HG03457 (cell line): ENCODE data around the gene FLT3.
"Not testable (repeated sequence)": the region's sequence is repeated elsewhere in the genome, so short reads cannot be mapped to it uniquely, and the experiment has no call there.

Experiments
- ATAC-seq: cut with Tn5 transposase; IDR thresholded peaks from one replicate; pipeline ENCODE4 v1.9.1; 2021; ENCODE audit warnings: moderate number of reproducible peaks; ENCODE audit not compliant: unreplicated experiment

Gene FLT3

DNA sequence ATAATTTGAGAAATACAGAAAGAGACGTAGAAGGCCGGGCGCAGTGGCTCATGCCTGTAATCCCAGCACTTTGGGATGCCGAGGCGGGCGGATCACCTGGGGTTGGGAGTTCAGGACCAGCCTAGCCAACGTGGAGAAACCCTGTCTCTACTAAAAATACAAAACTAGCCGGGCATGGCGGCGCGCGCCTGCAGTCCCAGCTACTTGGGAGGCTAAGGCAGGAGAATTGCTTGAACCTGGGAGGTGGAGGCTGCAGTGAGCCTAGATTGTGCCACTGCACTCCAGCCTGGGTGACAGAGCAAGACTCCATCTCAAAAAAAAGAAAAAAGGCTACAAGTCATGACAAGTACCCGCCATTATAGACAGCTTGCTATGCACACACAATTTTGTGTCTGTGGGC lies 95.4 kb downstream of the FLT3 start:
- ATAC-seq: not testable (repeated sequence)

DNA sequence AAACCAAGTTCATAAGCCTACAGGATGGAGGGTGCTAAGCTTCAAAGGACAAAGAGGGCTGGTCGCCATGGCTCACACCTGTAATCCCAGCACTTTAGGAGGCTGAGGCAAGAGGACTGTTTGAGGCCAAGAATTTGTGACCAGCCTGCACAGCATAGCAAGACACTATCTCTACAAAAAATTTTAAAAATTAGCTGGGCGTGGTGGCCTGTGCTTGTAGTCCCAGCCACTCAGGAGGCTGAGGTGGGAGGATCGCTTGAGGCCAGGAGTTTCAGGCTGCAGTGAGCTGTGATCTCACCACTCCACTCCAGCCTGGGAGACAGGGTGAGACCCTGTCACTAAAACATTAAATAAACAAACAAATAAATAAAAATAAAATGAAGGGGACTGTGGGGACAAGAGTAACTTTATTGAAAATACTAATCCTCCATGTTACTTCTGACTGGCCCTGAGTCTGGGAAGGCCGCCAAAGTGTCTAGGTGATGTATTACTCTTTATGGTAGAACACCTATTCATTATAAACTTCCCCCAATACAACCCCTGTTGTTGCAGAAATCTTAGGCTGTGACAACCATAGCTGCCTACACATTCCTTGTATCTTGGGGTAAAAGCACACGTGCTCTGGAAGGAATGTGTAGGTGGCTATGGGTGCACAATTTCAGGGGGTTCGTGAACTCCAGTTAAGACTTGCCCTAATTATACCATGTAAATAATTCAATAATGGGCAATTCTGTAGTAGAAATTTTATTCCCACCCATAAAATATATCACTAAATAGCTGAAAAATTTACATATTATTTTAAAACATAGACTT lies 97.3 kb downstream of the FLT3 start:
- ATAC-seq: no peak

DNA sequence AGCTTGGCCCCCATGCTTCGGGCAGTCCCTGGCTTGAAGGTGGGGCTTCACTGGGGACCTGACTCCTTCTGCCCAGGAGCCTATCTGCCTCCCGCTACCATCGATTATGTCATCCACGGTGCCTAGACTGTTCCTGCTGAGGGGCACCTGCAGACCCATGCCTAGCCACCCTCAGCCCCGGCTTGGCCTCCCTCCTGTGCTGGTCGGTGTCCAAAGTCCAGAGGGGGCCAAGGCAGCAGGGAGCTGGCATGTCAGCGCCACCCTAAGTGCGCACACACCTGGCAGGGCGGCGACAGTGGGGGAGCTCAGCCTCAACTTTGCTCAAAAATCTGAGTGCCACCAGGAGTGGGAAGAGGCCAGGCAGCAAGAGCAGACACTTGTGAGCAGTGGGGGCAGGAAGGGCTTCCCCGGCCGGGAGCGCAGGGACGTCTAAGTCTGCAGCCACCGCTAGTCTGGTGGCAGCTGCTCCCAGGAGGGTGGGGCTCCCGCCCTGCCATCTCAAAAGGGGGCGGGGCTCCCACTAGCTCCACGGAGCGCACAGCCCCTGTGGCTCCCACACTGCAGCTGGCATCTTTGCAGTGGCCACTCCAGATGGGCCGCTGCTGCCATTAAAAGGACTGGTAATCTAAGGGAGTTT lies 98.4 kb downstream of the FLT3 start:
- no peak for ATAC-seq

DNA sequence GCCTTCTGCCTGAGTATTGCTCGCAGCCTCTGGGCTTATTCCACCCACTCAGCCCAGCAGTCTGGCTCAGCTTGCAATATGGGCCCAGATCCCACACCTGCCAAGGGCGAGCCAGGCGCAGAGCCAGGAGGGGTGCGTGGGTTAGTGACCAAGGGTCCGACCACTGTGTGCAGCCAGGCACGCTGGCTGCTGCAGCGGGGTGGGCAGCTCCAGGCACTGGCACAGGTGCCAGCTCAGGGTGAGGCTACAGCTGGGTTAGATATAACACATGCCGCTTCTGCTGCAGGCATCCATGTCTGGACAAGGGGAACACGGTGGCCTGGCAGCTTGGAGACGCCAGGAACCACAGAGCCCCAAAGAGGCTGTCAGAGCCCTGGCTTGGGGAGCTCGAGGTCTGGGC lies 99.3 kb downstream of the FLT3 start:
- no peak for ATAC-seq

DNA sequence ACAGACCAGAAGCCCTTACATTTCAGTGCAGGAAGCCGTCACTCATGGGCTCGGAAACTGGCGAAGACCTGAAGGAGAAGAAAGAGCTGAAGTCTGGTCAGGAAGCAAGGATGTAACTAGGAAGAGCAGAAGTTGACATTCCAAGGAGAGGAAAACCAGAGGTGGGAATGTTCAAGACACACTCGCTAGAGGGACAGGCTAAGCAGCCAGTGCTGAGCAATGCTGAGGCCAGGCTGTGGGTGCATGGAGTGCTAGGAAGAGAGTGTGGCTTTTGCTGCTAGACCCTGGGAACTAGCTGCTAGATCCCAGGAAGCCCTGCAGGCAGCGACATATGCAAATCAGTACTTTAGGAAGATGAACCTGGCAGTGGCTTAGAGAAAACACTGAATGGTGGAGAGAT lies 99.8 kb downstream of the FLT3 start:
- no peak for ATAC-seq

DNA sequence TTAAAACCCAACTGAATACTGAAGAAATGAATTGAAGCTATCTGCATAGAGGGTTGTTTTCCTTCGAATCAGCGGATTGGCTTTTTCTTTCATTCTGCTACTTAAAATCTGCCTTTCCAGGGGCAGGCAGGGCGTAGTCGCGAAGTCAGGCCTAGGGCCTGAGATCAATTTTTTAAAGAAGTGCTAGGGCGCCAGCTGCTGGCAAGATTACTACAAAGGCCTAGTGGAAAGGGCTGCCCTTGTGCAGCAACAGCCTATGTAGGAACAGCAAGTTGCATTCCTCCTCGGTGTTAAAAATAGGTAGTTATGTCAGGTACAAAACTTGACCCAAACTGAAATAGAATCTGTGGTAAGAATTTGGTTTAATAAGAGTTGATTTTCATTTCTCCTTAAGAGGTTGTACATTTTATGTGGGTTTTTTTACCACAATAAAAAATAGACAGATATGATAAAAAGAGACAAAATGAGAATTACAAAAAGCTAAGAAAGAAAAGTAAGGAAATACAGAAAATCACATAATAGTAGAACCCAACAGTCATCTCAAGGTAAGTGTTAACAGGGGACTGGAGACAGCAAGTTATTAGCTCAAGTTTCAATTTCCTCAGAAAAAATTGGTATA lies 102.4 kb downstream of the FLT3 start:
- no peak for ATAC-seq

DNA sequence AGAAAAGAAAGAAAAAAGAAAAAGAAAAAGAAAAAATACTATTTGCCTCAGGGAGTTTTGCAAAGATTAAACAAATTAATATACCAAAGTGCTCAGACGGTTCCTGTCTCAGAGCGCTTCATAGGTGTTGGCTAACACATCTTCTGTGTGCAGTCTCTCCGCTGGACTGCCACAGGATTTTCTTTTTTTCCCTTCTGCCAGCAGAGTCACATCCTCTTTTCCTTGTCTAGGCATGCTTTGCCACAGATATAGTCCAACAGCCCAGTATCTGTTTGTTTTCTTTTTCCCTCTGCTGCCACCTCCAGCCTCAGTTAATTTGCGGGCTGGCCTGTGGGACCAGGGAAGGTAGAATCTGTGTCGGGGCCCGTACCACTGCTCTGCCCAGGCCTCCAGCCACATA lies 108.5 kb downstream of the FLT3 start:
- no peak for ATAC-seq

DNA sequence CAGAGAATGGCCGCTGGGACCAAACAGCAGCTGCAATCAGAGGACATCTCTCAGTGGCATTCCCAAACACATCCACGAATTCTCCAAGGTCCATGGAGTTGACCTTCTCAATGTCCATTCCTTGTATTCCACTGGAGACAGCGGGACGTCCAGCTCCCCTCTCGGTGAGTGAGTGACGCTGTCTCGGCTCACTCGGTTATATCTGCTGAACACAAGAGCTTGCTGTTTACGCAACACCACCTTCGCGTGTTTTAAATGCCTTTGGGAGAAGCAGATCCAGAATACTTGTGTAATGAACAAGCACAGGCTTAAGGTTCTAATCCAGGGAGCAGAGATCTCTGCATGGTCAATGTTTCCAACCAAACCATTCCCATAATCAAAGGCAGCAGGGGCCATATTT lies 111.9 kb downstream of the FLT3 start, which contains the start of gene URAD:
Gene URAD (minus strand): TSS at position 174 of the 400 bp plus-strand sequence. CDS start 56 bp downstream, at position 118.
- no peak for ATAC-seq

DNA sequence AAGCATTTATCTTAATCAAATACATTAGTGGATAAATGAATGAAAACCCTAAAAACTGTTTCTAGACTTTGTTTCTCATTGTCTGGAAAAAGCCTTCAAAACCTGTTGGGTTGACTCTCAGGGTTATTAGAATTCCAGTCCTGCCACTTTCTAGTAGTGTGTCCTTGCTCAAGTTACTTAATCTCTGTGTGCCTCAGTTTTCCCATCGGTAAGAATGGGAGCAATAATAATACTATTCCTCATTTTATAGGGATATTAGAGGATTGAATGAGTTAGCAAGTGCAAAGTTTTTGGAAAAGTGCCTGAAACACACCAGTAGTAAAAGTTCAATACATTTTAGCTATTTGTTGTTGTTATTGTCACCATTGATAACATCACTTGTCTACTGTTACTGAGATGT lies 114.8 kb downstream of the FLT3 start:
- no peak for ATAC-seq

DNA sequence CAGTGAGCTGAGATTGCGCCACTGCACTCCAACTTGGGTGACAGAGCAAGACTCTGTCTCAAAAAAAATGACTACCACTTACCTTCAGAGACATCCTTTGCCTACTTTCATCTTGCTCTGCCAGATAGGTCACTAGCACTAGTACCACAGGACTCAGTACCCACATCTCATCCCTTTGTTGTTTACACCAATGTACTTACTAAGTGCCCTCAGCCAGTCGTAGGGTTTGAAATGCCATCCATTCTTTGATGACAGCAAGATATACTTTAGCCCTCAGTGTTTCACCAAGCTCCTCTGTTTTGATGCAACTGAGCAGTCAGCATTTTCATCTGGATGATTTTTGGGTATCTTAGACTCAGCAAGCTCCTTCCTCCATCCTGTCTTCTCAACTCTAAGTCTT lies 118.0 kb downstream of the FLT3 start:
- no peak for ATAC-seq

DNA sequence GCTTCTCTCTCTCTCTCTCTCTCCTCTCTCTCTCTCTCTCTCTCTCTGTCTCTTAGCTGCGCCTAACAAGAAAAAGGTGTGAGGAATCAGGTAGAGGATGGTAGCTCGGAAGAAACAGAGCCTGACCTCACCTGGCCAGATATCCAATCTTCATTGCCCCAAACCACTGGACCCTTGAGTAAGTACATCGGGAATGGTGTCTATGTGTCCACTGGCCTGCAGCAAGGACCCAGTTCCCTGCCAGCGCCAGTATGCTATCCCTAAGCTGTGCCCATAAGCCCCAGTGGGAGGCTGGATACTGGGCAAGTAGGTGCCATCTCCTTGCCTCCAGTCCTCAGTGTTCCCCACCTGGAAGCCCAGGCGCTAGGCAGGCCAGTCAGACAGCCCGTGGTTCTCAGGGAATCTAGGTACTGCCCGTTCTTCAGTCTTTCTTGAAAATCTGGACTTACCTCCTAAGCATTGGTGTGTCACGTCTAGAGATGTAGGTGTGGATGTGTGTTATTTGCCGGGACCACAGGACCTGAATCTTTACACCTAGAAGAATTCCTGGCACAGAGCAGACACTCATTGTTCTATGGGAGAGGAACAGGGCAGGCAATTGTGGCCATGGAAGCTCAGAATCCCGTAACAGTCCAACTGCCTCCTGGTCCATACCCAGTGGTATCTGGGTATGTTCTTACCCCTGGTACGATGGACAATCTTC lies 119.2 kb downstream of the FLT3 start:
- no peak for ATAC-seq

DNA sequence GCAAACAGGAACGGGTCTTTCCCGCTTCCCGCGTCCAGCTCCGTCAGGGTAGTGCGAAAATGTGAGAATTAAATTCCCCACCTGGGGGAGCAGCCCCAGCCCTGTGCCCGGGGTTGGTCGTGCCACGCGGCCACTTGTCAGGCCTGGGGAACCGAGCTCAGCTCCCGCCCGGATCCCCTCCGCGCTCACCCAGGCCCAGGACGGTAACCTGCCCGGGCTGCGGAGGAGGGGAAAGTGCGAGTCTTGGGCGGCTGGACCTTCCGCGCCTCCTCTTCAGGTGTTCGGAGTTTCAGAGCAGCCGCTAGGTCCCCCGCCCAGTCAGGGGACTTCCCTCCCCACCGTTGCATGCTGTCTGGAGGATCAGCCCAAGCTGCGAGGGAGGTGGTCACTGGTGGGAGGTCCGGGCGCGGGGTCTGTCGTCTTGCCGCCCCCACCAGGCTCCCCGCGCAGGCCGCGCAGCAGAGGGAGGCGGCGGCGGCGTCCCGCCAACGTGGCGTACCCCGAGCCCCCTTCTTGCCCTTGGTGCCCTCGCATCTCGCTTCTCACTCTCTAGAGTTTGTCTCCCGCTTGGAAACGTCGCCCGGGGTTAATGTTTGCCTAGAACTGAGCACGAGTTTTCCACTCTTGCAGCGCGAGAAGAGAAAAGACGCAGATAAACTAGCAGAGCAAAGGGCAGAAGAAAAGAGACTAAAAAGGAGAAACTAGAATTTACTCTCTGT lies 119.9 kb downstream of the FLT3 start:
- ATAC-seq: no peak

DNA sequence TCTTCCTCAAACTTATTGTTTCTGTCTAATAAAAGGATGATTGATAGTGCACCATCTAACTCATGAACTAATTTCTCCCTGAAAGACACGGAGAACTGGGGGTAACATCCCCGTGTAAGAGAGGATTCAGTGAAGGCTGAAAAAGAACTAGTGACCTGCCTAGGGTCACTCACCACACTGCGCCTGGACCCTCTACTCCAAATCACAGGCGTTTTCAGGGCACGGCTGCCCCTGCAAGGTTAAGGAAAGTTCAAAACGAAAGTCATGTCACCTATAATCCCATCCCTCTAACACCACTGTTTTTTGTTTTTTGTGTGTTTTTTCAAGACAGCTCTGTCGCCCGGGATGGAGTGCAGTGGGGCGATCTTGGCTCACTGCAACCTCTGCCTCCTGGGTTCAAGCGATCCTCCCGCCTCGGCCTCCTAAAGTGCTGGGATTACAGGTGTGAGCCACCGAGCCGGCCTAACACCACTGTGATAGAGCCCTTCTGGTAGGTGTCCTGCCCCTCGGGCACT lies 120.6 kb downstream of the FLT3 start:
- ATAC-seq: no peak

DNA sequence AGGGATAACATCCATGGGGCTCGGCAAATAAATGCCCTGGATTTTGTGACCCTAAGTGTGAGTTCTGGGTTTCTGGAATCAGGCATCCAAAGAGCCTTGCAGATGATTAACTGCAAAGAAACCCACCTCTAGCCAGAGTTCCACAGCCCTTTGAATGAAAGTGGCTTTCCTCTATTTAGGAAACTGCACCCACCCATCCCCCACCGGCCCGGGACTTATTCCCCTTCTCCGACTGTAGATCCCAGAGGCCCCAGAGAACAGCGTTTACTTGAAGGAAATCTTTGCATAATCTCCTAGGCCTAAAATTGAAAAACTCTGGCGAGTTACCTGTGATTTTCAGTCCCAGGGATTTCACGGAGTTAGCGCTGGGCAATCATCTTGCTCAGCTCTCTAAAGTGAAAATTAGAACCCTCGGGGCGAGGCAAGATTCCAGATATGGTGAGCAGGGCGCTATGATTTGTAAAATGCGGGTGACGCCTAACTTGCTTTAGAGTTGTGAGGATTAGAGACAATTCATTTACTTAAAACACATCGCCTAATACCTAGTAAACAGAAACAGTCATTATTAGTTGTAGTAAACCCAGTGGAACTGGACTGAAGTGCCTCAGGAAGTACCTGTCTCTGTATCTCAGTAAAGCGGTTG lies 121.3 kb downstream of the FLT3 start:
- no peak for ATAC-seq

DNA sequence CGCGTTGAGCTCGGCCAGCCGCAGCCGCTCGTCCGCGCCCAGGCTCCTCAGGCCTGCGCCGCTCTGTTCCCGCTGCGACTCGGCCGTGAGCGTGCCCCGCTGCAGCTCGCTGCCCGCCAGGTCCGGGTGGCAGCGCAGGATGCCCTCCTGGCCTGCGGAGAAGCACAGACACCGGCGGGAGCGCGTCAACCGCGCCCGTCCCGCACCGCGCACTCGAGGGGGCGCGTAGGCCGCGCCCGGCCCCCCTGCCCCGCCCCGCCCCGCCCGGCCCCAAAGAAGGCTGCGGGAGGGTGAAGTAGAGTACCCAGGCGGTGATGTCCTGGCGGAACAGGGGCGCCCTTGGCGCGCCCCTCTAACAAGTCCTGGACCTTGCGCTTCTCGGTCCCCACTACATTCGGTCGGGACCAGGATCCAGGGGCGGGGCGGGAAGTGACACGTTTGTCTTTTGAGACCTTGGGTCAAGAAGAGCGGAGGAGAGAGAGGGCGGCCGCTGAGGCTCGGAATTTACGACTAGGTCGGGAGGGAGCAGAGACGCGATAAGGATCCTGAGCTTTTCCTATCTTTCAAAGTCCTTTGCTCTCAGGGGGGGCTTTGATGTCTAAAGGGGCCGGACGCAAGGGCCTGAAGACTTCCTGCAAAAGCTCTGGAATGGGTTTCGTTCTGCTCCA lies 121.9 kb downstream of the FLT3 start:
- no peak for ATAC-seq

DNA sequence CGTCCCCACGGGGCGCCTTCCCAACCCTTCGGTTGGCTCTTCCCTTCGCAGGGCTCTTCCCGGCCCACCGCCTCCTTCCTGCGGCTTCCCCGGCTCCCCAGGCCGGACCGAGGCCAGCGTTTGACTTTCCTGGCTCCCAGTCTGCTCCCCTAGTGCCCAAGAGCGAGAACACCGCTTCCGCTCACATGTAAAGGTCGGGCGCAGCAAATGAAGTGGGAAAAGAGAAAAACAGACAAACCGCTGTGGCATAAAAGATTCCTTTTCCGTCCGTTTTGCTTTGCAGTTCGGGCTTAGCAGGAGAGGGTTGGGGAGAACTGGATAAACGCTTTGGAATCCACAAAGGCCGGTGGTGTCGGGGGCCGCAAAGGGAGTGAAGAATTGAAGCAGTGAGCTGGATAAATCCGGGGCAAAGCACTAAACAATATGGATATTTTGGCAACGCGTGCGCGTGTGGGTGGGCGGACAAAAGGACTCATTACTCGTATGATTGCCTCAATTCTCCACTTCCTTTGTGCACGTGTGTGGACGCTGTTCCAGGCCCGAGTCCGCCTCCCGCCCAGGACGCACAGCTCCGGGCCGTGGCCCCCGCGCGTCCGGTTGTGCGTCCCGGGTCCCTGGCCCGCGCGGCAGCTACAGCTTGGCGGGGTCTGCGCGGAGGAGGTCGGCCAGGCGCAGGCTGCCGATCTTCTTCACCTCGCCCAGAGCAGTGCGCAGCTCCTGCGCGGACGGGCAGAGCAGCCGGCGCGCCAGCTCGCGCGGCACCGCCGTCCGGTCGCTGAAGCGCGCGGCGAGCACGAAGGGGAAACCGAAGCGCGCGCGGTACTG lies 122.7 kb downstream of the FLT3 start:
- no peak for ATAC-seq

DNA sequence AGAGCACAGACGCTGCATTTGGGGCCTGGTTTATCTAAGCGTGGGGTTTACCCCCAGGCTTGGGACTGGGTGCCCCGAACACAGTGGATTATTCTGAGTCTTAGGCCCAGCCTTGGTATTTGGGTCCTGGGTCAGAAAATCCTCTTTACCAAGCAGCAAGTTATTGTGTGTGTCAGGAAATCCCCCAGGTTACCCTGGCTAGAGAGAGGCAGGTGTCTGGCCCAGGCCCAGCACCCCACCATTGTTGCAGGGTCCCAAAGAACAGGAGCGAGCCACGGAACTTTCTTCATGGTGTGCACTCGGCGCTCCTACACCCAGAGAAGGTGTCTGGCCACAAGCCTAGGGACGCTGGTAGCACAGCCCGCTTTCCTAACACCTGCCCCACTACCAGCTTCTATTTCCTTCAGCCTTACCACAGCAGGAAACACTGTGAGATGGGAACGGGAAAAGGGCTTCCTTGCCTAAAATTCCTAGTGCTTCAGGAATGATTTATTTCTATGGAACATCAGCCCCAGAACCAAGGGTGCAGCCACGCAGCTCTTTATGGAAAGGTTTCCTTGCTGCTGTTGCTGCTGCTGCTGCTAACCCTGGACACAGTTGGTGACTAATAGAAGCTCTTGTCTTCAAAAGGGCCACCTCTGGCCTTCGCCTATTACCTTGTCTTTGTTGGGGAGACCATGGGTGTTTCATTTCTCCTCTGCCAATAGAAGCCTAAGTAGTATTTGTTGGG lies 123.8 kb downstream of the FLT3 start:
- no peak for ATAC-seq
